Measurements from ENCODE around the gene MEGF6.

Gene MEGF6

DNA sequence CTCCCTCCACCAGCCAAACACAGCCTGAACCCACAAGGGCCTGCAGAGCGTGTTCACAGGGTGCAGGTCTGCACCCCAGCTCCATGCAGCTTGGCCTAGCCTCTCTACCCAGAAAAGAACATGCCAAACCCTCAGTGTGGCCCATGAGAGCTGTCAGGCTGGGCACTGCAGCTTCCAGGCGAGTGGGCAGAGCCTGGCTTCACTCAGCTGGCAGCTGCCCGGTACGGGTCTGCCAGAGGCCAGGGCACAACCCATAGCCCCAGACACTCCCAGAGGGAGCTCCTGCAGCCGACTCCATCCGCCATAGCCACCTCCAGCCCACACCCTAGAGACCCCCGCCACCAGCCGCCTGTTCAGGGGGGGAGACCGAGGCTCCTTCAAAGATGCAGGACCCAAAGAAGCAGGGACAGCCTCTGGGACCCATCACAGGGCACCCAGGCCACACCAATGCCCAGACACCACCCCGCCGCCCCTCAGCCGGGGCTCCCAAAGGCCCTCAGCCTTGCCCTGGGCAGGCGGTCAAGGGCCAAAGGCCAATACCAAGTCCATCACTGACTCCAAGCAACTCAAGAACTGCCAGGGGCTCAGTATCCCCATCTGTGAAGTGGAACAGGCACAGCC, 42.4 kb downstream of the MEGF6 start:
- no peak for DNase-seq

DNA sequence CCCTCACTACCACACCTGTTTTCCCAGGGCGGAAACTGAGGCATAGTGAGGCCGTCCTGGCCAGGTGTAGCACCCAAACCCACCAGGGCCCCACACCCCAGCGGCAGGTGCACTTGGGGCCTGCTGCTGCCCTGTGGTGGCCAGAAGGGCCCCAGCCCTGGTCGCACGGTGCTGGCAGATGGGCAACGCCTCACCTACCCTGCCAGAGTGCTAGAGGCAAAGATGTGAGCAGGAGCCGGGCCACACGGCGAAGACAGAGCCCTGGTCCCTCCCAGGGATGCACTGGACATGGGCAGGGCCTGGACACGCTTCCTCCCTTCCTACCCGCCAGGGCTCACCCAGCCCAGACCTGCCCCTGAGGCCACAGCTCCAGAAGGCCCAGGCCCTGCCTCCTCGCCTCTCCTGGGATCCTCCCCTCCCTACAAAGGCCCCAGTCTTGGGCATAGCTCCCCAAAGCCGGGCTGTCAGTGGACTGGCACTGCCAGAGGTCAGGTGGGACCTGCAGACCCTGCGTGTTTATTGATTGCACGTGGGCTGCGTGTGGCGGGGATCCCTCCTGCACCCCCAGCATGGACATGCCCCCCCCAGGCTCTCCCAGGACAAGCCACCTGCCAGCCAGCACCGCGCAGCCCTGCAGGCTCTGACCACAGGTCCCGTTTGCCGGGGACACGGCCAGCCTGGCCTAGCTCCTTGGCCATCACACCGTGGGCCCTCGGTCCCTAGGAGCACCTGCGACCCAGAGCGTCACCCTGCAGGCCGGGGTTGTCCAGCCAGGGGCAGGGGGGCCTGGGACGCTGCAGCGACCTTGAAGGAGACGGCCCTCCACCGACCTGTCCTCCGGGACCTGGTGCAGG, 44.1 kb downstream of the MEGF6 start:
- no peak for DNase-seq

DNA sequence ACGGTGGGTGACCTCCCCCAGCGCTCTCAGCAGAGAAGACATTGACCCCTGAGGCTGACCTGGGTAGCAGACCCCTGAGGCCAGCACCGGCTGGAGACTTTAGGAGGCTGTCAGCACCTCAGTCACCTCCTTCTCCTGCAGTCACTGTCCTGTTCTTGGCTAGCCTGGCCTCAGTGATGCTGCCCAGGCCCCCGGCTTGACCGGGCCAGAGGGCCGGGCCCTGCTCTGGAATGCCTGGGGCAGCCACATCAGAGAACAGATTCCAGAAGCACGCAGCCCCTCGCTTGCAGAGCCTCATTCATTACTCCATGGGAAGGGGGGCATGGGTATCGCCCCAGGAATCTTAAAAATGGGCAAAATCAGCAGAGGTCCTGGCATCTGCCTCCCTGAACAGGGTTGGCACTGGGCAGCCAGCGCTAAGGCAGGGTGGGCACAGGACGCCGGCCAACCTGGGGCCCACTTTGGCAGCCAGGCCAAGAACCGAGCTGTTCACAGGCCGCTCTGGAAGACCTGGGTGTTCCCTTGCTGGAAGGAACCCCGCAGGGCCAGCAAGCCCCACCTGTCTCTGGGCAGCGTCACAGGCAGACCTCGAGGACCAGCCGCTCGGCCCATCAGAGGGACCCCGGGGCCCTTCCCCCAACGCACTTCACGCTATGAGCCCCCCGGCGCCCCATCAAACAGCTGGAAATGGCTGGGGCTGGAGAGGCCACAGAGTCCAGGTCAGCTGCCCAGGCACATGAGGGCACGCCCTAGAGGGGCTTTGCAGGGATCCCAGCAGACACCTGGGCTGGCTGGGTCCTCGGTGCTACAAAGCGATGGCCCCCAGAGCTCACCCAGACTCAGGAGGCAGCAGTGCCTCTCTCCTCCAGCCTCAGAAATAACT, 45.1 kb downstream of the MEGF6 start:
- no peak for DNase-seq

DNA sequence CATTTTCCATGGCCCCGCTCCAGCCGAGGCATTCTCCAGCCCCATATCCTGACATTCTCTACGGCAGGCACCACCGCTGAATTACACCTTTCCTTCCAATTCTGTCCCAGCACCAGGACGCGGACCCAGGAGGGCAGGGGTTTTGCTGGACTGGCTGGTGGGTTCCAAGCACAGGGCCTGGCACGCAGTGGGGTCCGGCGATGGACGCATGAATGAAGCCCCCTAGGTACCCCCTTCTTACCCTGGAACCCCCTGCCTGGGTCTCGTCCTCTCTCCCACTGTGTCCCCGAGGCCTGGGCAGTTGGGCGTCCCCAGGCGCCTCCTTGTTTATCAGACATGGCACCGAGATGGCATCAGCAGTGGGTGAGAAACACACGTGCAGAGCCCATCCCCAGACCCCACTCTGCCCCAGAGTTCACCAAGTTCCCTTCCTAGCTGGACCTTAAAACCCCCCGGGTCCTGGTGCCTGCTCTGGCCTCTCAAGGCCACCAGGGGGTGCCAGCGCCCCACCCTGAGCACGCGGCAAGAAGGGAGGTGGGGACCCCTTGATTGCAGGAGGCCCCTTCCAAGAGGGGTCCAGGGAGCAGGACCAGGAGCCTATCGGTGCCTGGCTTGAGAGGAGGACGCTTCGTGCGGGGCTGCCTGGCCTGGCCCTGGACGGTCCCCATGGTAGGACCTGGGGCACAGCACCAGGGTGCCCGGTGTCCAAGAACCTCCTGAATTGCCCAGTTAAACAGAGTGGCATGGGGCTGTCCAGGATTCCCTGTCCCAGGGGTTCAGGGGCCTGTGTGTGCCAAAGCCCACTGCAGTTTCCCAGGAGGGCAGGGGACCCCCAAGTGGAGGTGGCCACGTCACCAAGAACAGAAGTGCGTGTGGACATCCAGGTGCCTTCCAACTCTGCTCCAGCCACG, 46.1 kb downstream of the MEGF6 start:
- peak; percentile 14 for DNase-seq

DNA sequence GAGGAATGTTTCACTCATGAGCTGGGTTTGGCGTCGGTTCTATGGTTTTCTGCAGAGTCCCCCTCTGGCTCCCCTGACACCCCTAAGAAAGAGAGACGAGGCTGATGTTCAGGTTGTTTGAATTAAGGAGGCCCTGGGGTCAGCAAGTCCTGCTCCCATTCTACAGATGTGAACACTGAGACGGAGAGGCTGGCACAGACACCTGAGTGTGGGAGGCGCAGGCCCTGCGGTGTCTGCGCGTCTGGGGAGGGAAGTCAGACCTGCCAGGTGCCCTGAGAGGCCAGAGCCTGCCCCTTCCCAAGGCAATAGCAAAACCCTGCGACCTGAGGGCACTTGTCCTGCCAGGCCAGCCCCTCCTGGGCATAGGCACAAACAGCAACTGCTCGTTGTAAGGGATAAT, 47.7 kb downstream of the MEGF6 start:
- no peak for DNase-seq

DNA sequence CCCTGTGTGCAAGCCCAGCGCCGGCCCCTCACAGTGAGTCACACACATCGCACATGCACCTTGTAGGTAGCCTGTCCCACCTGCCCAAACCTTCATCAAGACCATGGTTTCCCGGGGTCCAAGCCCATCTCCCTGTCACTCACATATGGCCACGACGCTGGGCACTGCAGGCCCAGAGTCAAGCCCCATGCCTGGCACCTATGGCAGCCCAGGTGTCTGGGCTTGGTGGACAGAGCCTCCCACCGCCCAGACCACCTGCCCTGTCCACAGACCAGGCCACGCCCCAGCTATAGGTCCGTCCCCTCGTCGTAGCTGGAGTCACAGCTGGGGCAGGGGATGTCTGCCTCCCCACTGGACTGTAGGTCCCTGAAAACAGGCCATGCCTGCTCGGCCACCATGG, 48.2 kb downstream of the MEGF6 start:
- no peak for DNase-seq

DNA sequence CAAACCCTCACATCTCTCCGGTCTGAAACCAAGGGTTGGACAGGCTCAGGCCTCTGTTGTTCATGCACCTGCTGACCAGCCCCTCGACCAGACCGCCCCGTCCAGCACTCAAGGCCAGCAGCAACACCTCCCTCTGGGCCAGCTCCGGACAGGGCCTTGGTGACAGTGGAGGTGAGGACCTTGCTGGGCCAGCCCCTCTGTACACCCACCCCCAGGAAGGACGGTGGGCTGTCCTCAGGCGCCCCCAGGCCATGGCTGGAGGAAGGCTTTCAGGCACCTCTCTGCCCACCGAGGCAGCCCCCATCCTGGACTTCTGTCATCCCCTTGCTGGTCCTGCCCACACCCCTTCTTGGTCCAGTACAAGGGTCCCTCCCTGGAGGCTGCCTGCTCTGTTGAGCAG, 48.6 kb downstream of the MEGF6 start:
- no peak for DNase-seq

DNA sequence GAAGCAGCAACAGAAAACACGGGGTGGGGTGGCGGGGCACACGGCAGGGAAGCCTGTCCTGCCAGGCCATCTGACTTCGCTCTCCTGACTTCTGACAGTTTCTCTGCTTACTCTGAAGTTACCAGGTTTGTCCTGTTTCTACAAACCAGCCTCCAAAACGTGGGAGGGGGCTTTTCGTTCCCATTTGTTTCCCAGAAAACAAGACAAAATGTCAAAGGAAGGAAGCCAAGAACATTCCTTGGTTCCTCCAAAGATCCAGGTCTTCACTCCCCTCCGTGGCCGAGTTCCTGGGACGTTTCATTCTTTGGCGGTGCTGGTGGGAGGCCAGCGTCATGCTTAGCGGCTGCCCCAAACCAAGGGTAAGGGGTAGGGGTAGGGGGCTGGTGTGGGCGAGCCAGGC, 49.6 kb downstream of the MEGF6 start:
- no peak for DNase-seq

DNA sequence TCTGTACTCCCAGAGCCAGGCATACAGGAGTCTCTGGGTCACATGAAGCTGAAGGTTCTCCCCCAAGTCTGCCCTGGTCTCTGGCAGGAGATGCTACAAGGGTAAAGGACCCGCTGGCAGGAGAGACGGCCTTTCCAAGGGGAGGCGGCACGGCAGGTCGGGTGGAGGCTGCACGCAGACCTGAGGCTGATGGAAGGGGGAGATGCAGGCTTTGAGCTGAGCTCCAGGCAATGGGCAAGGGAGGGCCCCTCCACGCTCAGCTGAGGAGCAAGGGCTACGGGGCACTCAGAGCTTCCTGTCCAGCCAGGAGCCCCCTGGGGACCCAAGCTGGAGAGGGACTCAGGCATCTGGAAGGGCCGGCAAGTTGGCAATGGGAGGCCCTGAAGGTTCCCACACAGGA, 50.3 kb downstream of the MEGF6 start:
- DNase-seq = no peak

DNA sequence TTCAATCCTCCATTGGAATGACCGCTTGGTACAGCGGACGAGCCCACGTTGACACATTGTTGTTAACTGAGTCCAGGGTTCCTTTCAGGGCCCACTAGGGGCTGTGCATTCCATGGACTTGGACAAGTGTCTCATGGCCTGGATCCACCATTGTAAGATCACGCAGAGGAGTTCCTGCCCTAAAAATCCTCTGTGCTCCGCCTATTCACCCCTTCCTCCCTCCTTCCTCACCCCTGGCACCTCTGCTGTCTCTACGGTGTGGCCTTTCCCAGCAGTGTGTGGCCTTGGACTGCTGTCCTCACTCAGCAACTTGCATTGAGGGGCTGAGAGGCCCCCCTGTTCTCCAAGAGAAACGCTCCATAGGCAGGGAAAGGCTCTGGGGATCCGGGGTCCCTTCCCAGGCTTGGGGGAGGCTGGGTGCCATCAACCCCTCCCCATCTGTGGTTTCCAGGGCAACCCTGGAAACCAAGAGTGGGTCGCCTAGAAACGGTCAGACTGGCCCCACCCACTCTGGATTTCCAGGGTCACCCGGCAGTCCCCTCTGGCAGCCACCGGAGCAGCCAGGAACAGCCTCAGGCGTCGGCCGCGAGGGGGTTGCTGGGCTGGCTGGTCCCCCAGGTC, 50.9 kb downstream of the MEGF6 start:
- DNase-seq = no peak

DNA sequence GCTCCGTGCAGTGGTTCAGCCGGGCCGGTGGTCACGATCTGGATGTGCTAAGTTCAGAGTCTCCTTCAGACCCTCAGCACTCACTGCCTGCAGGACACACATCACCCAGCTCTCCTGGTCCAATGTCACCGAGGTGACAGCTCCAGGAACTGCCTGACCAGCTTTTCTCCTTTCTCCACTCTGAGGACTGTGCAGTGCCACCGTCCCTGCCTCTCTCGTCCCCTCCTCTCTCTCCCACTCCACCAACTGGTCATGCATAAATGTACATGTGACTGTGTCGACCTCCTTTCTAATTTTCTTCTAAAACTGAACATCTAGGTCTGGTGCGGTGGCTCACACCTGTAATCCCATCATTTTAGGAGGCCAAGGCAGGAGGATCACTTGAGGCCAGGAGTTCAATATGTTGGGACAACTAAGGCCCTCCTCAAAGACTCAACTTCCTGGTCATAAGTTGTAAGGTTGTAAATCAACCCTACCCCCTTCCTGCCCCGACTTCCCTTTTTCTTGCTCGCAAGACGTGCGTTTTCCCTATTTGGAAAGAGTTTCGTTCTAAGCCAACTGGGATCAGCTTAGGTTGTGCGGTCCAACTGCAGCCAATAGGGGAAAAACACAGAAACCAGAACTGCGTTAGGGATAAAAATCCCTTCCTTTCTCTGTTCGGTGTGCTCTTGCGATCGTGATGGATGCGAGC, 53.1 kb downstream of the MEGF6 start:
- no peak for DNase-seq

DNA sequence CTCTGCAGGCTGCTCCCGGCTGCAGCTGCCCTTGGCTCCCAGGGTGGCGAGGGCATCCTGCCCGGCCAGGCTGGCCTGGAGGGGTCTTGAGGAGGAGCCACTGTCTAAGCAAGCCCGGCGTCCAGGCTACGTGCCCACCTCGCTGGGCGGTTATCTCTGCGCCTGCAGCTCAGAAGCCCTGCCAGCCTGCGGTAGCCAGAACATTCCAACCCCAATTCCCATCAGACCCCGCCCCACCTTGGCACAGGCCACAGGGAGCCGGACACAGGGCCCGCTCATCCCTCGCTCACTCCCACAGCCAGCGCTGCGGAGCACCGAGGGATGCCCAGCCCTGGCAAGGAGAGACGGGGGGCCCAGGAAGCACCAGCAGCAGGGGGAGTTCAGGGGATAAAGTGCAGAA, 53.9 kb downstream of the MEGF6 start:
- no peak for DNase-seq

DNA sequence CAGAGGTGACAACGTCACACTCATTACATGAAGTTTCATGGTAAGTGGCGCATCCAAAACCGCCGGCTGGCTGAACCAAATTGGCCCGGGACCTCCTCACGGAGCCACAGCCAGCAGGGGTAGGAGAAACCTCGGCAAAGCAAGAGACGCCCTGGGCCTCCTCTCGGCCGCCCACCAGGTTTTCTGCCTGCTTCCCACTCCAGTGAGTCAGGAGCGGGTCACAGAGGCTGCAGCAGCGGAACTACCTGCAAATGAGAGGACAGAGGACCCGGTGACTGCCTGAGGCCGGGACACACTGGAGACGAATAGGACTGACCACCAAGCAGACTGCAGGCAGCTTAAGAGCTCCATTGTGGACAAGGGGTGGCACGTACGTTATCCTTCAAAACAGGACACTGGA, 55.0 kb downstream of the MEGF6 start:
- no peak for DNase-seq

DNA sequence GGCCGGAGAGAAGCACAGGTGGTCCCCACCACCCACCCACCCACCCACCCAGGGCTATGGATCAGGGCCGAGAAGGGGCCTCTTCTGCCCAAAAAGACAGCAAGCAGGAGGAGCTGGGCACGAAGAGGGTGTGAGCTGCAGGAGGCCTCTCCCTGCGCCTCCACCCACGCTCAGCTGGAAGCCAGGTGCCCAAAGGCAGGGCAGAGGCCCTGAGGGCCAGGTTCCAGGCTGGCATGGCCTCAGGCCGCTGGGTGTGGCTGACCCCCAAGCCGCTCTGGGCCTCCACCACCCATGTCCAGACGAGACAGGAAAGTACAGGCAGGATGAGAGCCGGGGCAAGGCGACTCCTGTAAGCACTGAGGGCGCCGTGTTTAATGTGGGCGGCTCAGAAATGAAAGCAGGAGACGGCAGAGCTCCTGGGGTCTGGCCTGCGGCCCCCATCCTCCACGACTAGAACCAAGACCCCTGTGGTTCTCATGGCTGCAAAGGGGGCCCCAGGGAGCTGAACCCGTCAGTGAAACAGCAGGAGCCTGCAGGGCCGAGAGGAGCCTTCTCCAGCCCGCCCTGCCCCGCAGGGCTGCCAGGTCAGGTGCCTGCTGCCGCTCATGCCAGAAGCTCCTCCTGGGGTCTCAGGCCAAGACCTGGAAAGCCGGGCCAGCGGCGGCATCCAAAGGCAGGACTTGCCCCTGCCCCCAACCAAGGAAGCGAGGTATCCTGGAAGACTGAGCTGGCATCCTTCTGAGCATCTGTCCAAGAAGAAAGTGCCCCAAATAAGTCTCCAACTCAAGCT, 56.0 kb downstream of the MEGF6 start:
- DNase-seq = no peak

DNA sequence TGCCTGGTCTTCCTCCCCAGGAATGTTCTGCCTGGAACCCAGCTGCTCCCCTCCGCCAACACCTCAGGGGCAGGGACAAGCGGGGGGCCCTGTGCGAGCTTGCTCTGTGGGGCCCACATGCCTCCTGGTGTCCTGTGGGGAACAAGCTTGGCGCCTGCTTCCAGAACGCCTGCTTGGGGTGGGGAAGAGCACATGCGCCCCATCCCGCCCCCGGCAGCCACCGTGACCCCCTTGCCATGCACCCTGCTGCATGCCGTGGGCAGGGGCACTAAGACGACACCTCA, 57.4 kb downstream of the MEGF6 start:
- no peak for DNase-seq

DNA sequence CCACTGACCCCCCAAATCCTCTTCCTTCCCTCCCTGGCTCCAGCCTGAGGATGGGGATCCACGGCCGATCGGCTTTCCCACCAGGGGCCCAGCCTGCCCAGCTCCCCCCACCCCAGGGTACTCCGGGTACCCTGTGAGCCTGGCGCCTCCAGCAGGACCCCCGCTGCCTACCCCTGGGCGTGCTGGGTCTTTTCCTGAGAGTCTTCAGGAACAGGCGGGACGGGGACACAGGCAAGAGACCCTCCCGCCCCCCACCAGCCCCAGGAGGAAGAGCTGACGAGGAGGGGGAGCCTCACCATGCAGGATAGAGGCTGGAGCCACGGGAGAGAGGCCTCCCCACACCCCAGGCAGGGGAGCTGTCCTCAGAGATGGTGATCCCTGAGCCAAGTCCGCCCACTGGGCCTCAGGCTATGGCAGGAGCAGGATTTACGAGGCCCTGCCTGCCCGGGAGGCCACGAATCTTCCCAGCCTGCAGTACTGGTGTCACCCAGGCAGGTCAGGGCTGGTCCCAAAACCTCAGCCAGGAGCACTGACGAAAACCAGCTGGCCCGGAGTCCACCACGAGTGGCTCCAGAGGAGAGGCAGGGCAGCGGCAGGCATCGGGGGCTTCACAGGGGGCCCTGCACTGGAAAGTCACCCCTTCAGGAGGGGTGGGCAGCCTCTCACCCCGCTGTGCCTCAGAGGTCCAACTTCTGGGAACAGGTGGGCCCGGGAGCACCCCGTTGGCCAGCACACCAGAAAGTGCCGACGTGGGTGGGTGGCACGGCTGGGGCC, 58.0 kb downstream of the MEGF6 start:
- no peak for DNase-seq

DNA sequence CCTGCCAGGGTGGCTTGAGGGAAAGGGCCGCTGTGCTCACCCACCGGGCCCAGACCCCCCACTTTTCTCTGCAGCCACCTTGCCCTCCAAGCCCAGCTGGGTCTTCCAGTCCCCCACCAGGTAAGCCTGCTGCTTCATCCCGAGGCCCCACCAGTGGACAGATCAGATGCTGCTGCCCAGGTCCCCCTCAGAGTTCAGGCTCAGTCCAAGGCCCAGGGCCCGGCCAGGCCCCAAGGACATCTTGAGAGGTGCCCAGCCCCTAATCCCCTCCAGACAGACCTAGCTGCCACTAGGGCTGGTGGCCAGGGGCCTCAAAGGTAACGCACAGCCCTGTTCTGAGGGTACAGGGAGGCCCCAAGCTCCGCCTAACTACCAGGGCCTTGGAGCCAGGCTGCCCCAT, 58.6 kb downstream of the MEGF6 start:
- no peak for DNase-seq

DNA sequence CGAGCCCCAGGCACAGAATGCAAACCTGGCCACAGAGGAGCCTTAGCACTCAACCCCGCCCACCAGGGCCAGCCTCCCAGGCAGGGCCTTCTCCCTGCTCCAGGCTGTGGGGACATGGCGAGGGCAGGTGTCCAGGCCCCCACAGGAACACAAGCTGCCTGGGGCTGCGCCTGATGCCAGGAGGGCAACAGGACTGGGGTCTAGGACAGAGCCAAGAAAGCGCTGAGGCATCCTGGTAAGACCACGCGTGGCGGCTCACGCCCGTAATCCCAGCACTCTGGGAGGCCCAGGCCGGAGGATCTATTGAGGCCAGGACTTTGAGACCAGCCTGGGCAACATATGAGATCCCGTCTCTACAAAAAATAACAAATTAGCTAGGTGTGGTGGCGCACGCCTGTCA, 59.1 kb downstream of the MEGF6 start:
- DNase-seq = no peak

DNA sequence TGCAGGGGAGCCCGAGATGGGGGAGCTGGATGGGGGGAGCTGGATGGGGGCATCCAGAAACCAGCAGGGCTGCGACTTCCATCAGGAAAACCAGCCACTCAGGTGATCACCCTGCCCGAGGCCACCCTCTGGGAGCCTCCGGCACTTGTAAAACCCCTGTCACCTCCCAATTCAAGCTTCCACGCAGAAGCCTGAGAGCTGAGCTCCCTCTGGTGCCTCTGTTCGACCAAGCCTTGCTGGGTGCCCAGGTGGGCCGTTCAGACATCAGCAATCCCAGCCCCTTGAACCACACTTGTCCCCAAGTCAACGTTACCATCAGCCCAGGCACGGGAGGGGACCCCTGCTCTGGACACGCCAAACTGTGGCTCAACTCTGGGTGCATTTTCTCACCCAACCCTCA, 59.6 kb downstream of the MEGF6 start:
- no peak for DNase-seq

DNA sequence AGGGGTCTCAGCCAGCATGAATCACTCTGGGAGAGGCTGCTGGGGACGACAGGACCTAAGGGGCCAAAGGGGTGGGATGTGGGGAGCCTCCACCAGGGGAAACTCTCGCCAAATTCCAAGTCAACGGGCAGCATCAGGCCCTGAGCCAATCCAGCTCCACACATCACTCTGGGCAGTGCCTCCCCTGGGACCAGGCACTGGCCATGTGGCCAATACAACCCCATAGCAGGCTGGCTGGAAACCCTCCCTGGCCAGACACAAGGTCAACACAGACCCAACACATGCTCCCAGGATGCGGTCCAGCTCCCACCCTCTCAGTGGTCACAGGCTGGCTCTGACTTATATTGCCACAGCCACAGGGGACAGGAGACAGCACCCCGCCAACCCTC, 60.0 kb downstream of the MEGF6 start:
- DNase-seq = no peak

All from stimulated activated CD4-positive, alpha-beta T cell treated with anti-CD3 and anti-CD28 coated beads, Interleukin-1b, Interleukin-23, amount 100 ng/mL, for 48 hours (primary cell).